ENCODE results near the gene HS2ST1.

The HS2ST1 gene

GRCh38 chr1:87155170-87155569, 240.7 kb downstream of the HS2ST1 start:
- TF ChIP-seq CTCF (IDR thresholded peaks at IDR 0.05), result no peak

GRCh38 chr1:87155648-87156047, 241.2 kb downstream of the HS2ST1 start:
- peaks cover 5 to 13% of the 10 kb centered on the region in 2 experiments for H3K4me1 ChIP-seq (ENCODE audit: control insufficient read depth in 1 of 2, insufficient read depth in 1 of 2, low read depth in 1 of 2, low read length in 1 of 2)
- no peaks in the 10 kb centered on the region for H3K36me3 ChIP-seq
- no peak for TF ChIP-seq CTCF (IDR thresholded peaks at IDR 0.05)
- H3K27me3 ChIP-seq, result no peaks in the 10 kb centered on the region
- no peak overlapping the region for H3K27ac ChIP-seq
- H3K9me3 ChIP-seq, result no peaks in the 10 kb centered on the region
- no peak overlapping the region for H3K4me3 ChIP-seq (ENCODE audit: low read depth in 1 of 2, low read length in 1 of 2)

More at GRCh38 chr1:87155170-87155569, 240.7 kb downstream of the HS2ST1 start:
- no peaks in the 10 kb centered on the region for H3K9me3 ChIP-seq
- H3K36me3 ChIP-seq, result no peaks in the 10 kb centered on the region
- H3K27me3 ChIP-seq, result no peaks in the 10 kb centered on the region
- peaks cover 5 to 13% of the 10 kb centered on the region in 2 experiments for H3K4me1 ChIP-seq (ENCODE audit: control insufficient read depth in 1 of 2, insufficient read depth in 1 of 2, low read depth in 1 of 2, low read length in 1 of 2)
- H3K4me3 ChIP-seq (ENCODE audit: low read depth in 1 of 2, low read length in 1 of 2), result no peak overlapping the region
- no peak overlapping the region for H3K27ac ChIP-seq

GRCh38 chr1:87156124-87156523, 241.7 kb downstream of the HS2ST1 start:
- Histone ChIP-seq H3K4me1 (ENCODE audit: control insufficient read depth in 1 of 2, insufficient read depth in 1 of 2, low read depth in 1 of 2, low read length in 1 of 2) (peaks cover 5 to 10% of the 10 kb centered on the region in 2 experiments), H3K36me3 (no peaks in the 10 kb centered on the region), H3K27ac (no peak overlapping the region), H3K9me3 (no peaks in the 10 kb centered on the region), H3K4me3 (ENCODE audit: low read depth in 1 of 2, low read length in 1 of 2) (no peak overlapping the region), H3K27me3 (no peaks in the 10 kb centered on the region)
- TF ChIP-seq CTCF (IDR thresholded peaks at IDR 0.05), result no peak

- no peaks in the 10 kb centered on the region for H3K9me3 ChIP-seq
- H3K27me3 ChIP-seq, result no peaks in the 10 kb centered on the region
- H3K36me3 ChIP-seq, result no peaks in the 10 kb centered on the region
- H3K4me1 ChIP-seq (ENCODE audit: control insufficient read depth in 1 of 2, insufficient read depth in 1 of 2, low read depth in 1 of 2, low read length in 1 of 2), result no peaks in the 10 kb centered on the region
- TF ChIP-seq CTCF (IDR thresholded peaks at IDR 0.05), result no peak
- no peak overlapping the region for H3K27ac ChIP-seq
- no peak overlapping the region for H3K4me3 ChIP-seq (ENCODE audit: low read depth in 1 of 2, low read length in 1 of 2)
These were observed 245.0 kb downstream of the HS2ST1 start for GRCh38 chr1:87159378-87159915.
